Aorta (tissue), 5 donors: ENCODE data around the gene GSPT1. TPM values are rescaled to one million over a fixed set of nuclear protein-coding genes. Genes with fewer than 3 reads are reported as not detected.
"Not testable (repeated sequence)": the region's sequence is repeated elsewhere in the genome, so short reads cannot be mapped to it uniquely, and the experiment has no call there.

Experiments used
- ATAC-seq: fragments of 200-7000 bp; cut with Tn5 transposase; one replicate; pipeline ENCODE4 v1.9.1; 2022; ENCODE audit warnings: moderate library complexity; ENCODE audit not compliant: low FRiP score
- DNase-seq, 2 donors: peaks; one replicate each; pipeline ENCODE4 v3.0.0-alpha.2; 2020
- H3K27ac ChIP-seq, 2 donors: one replicate each; pipeline ENCODE4 v1.5.1; 2013; ENCODE audit warnings: low read length in 2 of 2, mild to moderate bottlenecking in 2 of 2, moderate library complexity in 2 of 2, control low read depth in 1 of 2, inconsistent platforms in 1 of 2, low read depth in 1 of 2
- H3K27me3 ChIP-seq, 2 donors: one replicate each; pipeline ENCODE4 v1.6.1; 2013; ENCODE audit warnings: control low read depth in 1 of 2, low read length in 1 of 2, mild to moderate bottlenecking in 1 of 2, moderate library complexity in 1 of 2; ENCODE audit not compliant: insufficient read depth in 2 of 2, control insufficient read depth in 1 of 2
- H3K36me3 ChIP-seq, 2 donors: one replicate each; pipeline ENCODE4 v1.6.1; 2013; ENCODE audit warnings: control low read depth in 1 of 2, low read length in 1 of 2, mild to moderate bottlenecking in 1 of 2; ENCODE audit not compliant: insufficient read depth in 2 of 2, control insufficient read depth in 1 of 2
- H3K4me1 ChIP-seq, 2 donors: one replicate each; pipeline ENCODE4 v1.6.1; 2013; ENCODE audit warnings: low read length in 2 of 2, control low read depth in 1 of 2, mild to moderate bottlenecking in 1 of 2, moderate library complexity in 1 of 2; ENCODE audit not compliant: insufficient read depth in 2 of 2, control insufficient read depth in 1 of 2
- H3K4me3 ChIP-seq, 2 donors: one replicate each; pipeline ENCODE4 v1.5.1; 2013; ENCODE audit warnings: low read length in 2 of 2, control low read depth in 1 of 2, mild to moderate bottlenecking in 1 of 2
- H3K9me3 ChIP-seq: one replicate; pipeline ENCODE4 v1.6.1; 2013; ENCODE audit warnings: mild to moderate bottlenecking, low read length; ENCODE audit not compliant: control insufficient read depth
- WGBS, 2 donors: extraction: QIAGEN DNeasy Blood & Tissue Kit; methylation state at CpG; one replicate each; pipeline ENCODE4 v1.1.7; 2013; 5-methylcytosine and 5-hydroxymethylcytosine counted together
- intact Hi-C, 2 donors: fragments of 100-400 bp; cut with DNase I; formaldehyde crosslinking; loops; one replicate each; pipeline versions ENCODE4 v1.14.2 to v1.15.0; 2022
- long read RNA-seq, 2 donors: library from polyadenylated mRNA; unstranded; transcript quantifications; one replicate each; pipeline ENCODE4 v2.0.0, GENCODE V29; 2020 to 2021
- polyA plus RNA-seq, 2 donors: library from polyadenylated mRNA; stranded (reverse); fragments of 200-250 nt; gene quantifications; one replicate each; pipeline ENCODE4 v1.2.3, GENCODE V29; 2013
- total RNA-seq, 2 donors: library from RNA; stranded (reverse); fragmentation: NEBNext Ultra II Directional; extraction: Animal tissue kit (Norgen Biotek cat#: 25700); gene quantifications; one replicate each; pipeline ENCODE4 v1.2.1, GENCODE V29; 2021
- donor health status: healthy with polysubstance abuse.
- donor health status: Bipolar disorder and iron deficiency.
- donor health status: DM: no; HTN: no; CAD: no.
- donor health status: DM: no; HTN: no; CAD: no.
- donor health status: DM: yes; HTN: yes; CAD: no.

GSPT1 gene
- total RNA-seq (10 to 100 TPM; 76.7 to 77.7 TPM), polyA plus RNA-seq (10 to 100 TPM; 28.7 to 38.4 TPM)
- long read RNA-seq, donor 1, partial matches to known transcripts = 7 of 24 reads
- long read RNA-seq, donor 1, other reads (novel, unspliced or antisense) = 17 of 24 reads
- long read RNA-seq, donor 2, full-length matches to known transcripts = 31 of 62 reads
- long read RNA-seq, donor 2, partial matches to known transcripts = 14 of 62 reads
- long read RNA-seq, donor 2, other reads (novel, unspliced or antisense) = 17 of 62 reads

GRCh38 chr16:11915644-11916523 is at the start of gene GSPT1:
TSS of gene GSPT1 (minus strand) at chr16:11915956. CDS start at chr16:11915720, 236 bp downstream.
- peaks cover 4 to 6% of the 10 kb centered on the region in 2 donors for H3K4me1 ChIP-seq
- no peaks in the 10 kb centered on the region for H3K36me3 ChIP-seq
- DNase-seq = peak; percentile 100
- peak within 1 kb of the TSS; percentile 86 to 97 for H3K4me3 ChIP-seq
- WGBS, 2 donors = 1% methylated on average over 62 to 84 of the region's 84 CpGs
- intact Hi-C loops = no loop called here
- peak; percentile 99 for ATAC-seq
- no peaks in the 10 kb centered on the region for H3K27me3 ChIP-seq
- H3K9me3 ChIP-seq = no peaks in the 10 kb centered on the region
- H3K27ac ChIP-seq = peak within 1 kb of the TSS; percentile 67 to 91

DNA sequence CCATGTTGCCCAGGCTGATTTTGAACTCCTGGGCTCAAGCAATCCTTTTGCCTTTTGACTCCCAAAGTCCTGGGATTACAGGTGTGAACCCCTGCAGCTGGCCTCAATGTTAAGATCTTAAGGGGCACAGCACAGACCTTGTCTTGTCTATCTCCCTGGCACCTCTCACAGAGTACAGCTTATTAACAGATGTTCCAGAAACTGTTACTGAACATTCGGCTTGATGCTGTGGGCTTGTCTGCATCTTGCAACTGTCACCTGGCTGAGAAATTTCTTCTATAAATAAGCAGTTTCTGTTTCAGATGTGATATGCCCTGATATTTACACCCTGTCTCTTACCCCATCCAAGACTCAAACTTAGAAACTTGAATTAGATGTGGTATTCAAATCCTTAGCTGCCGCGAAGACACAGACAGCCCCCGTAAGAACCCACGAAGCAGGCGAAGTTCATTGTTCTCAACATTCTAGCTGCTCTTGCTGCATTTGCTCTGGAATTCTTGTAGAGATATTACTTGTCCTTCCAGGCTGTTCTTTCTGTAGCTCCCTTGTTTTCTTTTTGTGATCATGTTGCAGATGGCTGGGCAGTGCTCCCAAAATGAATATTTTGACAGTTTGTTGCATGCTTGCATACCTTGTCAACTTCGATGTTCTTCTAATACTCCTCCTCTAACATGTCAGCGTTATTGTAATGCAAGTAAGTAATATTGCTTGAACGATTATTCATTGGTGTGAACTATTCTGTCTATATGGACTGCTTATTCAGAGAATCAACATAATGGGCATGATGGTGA is 49.2 kb upstream of the GSPT1 start, which contains the start of gene TNFRSF17:
TNFRSF17 (plus strand) TSS at position 450 of the 791 bp plus-strand sequence; CDS start at position 565, 115 bp downstream.
- ATAC-seq = no peak
- intact Hi-C loops = no loop called here

GRCh38 chr16:11963706-11964105 is 48.0 kb upstream of the GSPT1 start:
- no peaks in the 10 kb centered on the region for H3K4me1 ChIP-seq
- 82 to 88% methylated on average over 6 of the region's 6 CpGs for WGBS, 2 donors
- ATAC-seq = no peak
- no peaks in the 10 kb centered on the region for H3K27me3 ChIP-seq
- no peaks in the 10 kb centered on the region for H3K36me3 ChIP-seq
- no peak for DNase-seq
- intact Hi-C loops = no loop called here
- H3K4me3 ChIP-seq = no peak overlapping the region
- H3K9me3 ChIP-seq = no peaks in the 10 kb centered on the region
- H3K27ac ChIP-seq = no peak overlapping the region

More for the DNA sequence above, 49.2 kb upstream of the GSPT1 start, which contains the start of gene TNFRSF17:
- Histone ChIP-seq H3K4me3 (no peak within 1 kb of the TSS), H3K27ac (no peak within 1 kb of the TSS), H3K36me3 (no peaks in the 10 kb centered on the region), H3K4me1 (no peaks in the 10 kb centered on the region), H3K27me3 (no peaks in the 10 kb centered on the region), H3K9me3 (no peaks in the 10 kb centered on the region)
- DNase-seq = no peak
- 72 to 76% methylated on average over 9 of the region's 9 CpGs for WGBS, 2 donors

- H3K27ac ChIP-seq, H3K4me1 ChIP-seq, ATAC-seq, H3K36me3 ChIP-seq, H3K27me3 ChIP-seq, intact Hi-C loops, DNase-seq, H3K9me3 ChIP-seq, H3K4me3 ChIP-seq: not testable (repeated sequence)
- 92 to 94% methylated on average over 11 of the region's 11 CpGs for WGBS, 2 donors
These were observed 47.2 kb upstream of the GSPT1 start for GRCh38 chr16:11962978-11963377.

DNA sequence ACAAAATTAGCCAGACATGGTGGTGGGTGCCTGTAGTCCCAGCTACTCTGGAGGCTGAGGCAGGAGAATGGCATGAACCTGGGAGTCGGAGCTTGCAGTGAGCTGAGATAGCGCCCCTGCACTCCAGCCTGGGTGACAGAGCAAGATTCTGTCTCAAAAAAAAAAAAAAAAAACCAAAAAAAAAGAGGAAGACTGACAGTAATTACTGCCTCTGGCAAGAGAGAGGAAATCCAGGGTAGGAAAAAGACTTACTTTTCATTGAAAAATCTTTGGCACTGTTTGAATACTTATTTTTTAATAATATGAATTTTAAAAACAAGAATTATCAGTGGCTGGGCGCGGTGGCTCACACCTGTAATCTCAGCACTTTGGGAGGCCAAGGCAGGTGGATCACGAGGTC is 46.7 kb upstream of the GSPT1 start:
- DNase-seq, H3K36me3 ChIP-seq, H3K4me3 ChIP-seq, intact Hi-C loops, H3K27me3 ChIP-seq, ATAC-seq, H3K9me3 ChIP-seq, H3K4me1 ChIP-seq, H3K27ac ChIP-seq: not testable (repeated sequence)
- WGBS, 2 donors = 86 to 87% methylated on average over 5 of the region's 5 CpGs

DNA sequence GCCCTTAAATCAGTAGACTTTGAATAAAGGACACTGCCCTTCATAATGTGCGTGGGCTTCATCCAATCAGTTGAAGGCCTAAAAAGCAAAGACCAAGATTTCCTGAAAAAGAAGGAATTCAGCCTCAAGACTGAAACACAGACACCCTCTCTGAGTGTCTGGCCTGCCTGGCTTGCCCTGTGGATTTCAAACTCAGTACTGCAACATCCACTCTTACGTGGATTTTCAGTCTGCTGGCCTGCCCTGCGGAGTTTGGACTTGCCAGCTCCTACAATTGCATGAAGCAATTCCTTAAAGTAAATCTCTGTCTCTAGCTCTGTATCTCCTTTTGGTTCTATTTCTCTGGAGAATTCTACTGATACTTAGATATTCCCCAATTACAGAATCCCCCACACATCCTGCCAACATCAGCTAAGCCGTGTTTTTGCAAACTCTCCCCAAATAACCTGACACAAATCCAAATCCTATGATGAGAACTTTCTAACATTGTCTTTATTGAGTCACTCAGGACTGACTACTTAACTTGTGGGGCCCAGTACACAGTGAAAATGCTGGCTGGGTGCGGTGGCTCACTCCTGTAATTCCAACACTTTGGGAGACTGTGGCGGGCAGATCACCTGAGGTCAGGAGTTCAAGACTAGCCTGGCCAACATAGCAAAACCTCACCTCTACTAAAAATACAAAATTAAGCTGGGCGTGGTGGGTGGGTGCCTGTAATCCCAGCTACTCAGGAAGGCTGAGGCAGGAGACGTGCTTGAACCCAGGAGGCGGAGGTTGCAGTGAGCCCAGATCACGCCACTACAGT is 42.0 kb upstream of the GSPT1 start:
- no peak for DNase-seq
- WGBS, 2 donors = 85% methylated on average over 10 of the region's 10 CpGs
- no peak for ATAC-seq
- Histone ChIP-seq H3K27ac (no peak overlapping the region), H3K36me3 (no peaks in the 10 kb centered on the region), H3K9me3 (no peaks in the 10 kb centered on the region), H3K4me1 (no peaks in the 10 kb centered on the region), H3K27me3 (no peaks in the 10 kb centered on the region), H3K4me3 (no peak overlapping the region)
- intact Hi-C loops = no loop called here

- H3K9me3 ChIP-seq = no peaks in the 10 kb centered on the region
These were observed 40.8 kb upstream of the GSPT1 start for GRCh38 chr16:11956558-11956957.

DNA sequence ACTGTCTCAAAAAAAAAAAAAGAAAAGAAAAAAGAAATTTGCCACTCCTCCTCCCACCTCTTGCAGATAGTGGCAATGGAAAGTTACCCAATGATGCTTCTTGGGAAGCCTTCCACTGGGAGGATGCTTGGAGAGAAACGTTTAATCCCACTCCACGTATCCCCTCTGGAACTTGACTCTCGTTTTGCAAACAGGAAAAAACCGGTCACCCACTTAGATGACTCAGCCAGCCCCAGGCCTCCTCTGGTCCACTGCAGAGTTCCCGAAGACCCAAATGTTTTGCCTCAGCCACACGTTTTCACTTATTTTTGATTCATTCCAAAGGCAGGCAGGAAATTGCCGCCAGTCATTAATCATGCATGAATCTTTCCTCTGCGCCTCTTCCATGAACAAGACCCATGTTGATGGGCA is 40.0 kb upstream of the GSPT1 start:
- intact Hi-C loops = no loop called here
- 33 to 42% methylated on average over 8 of the region's 8 CpGs for WGBS, 2 donors
- no peaks in the 10 kb centered on the region for H3K4me1 ChIP-seq
- ATAC-seq (no peak), DNase-seq (no peak)
- H3K4me3 ChIP-seq = no peak overlapping the region
- no peaks in the 10 kb centered on the region for H3K27me3 ChIP-seq
- H3K36me3 ChIP-seq = no peaks in the 10 kb centered on the region
- no peak overlapping the region for H3K27ac ChIP-seq
- H3K9me3 ChIP-seq = no peaks in the 10 kb centered on the region

More at GRCh38 chr16:11956558-11956957, 40.8 kb upstream of the GSPT1 start:
- H3K27me3 ChIP-seq = no peaks in the 10 kb centered on the region
- no peak overlapping the region for H3K4me3 ChIP-seq
- no peaks in the 10 kb centered on the region for H3K4me1 ChIP-seq
- WGBS, 2 donors = 75 to 91% methylated on average over 2 of the region's 2 CpGs
- DNase-seq (no peak), ATAC-seq (no peak)
- intact Hi-C loops = no loop called here
- H3K36me3 ChIP-seq = no peaks in the 10 kb centered on the region
- H3K27ac ChIP-seq = no peak overlapping the region
